SK-N-MC (cell line): ENCODE results near the gene TCIRG1.

Experiments
- EZH2 ChIP-seq: fragments of 200-600 bp; sonication (generic); IDR thresholded peaks from one replicate; pipeline ENCODE4 v1.6.1; 2017; ENCODE audit warnings: antibody characterized with exemption
- POLR2AphosphoS5 ChIP-seq: IDR thresholded peaks from 2 replicates; pipeline ENCODE4 v1.6.1; 2012; ENCODE audit warnings: mild to moderate bottlenecking, low read depth, low read length, borderline replicate concordance

- no peak for TF ChIP-seq POLR2AphosphoS5
- no peak for TF ChIP-seq EZH2
Observed at GRCh38 chr11:68017980-68018729, 20.7 kb upstream of the TCIRG1 start.
